Trophoblast cell (in vitro differentiated cells and primary cell): ENCODE measurements around the gene APOBEC3F.

Experiments used
- DNase-seq, 2 donors: peaks; one replicate each; pipeline ENCODE4 v3.0.0-alpha.2; 2016
- H2AFZ ChIP-seq: 2 replicates; pipeline ENCODE4 v1.6.1; 2013; ENCODE audit warnings: low read length, moderate library complexity, mild to moderate bottlenecking; ENCODE audit not compliant: insufficient read depth, poor library complexity
- H2AK5ac ChIP-seq: 2 replicates; pipeline ENCODE4 v1.6.1; 2013; ENCODE audit warnings: mild to moderate bottlenecking, low read length
- H2BK120ac ChIP-seq: 2 replicates; pipeline ENCODE4 v1.6.1; 2013; ENCODE audit warnings: low read length, mild to moderate bottlenecking, moderate library complexity; ENCODE audit not compliant: insufficient read depth, poor library complexity
- H2BK12ac ChIP-seq: 2 replicates; pipeline ENCODE4 v1.6.1; 2013; ENCODE audit warnings: mild to moderate bottlenecking, low read length, moderate library complexity
- H2BK5ac ChIP-seq: 2 replicates; pipeline ENCODE4 v1.6.1; 2013; ENCODE audit warnings: low read length, low read depth, moderate library complexity, mild to moderate bottlenecking; ENCODE audit not compliant: poor library complexity
- H3K14ac ChIP-seq: 2 replicates; pipeline ENCODE4 v1.6.1; 2013; ENCODE audit warnings: mild to moderate bottlenecking, low read length
- H3K18ac ChIP-seq: 2 replicates; pipeline ENCODE4 v1.6.1; 2013; ENCODE audit warnings: mild to moderate bottlenecking, low read length
- H3K23ac ChIP-seq: 2 replicates; pipeline ENCODE4 v1.6.1; 2013; ENCODE audit warnings: low read length
- H3K27ac ChIP-seq: 2 replicates; pipeline ENCODE4 v1.5.1; 2013; ENCODE audit warnings: low read depth, mild to moderate bottlenecking, inconsistent platforms, low read length, moderate library complexity
- H3K27me3 ChIP-seq: 2 replicates; pipeline ENCODE4 v1.6.1; 2013; ENCODE audit warnings: inconsistent platforms, mild to moderate bottlenecking, low read length, moderate library complexity; ENCODE audit not compliant: insufficient read depth
- H3K36me3 ChIP-seq, 2 experiments: 1 replicate in 1 of 2; 2 replicates in 1 of 2; pipeline ENCODE4 v1.6.1; 2013; ENCODE audit warnings: low read length in 2 of 2, mild to moderate bottlenecking in 2 of 2, moderate library complexity in 1 of 2; ENCODE audit not compliant: insufficient read depth in 2 of 2, control insufficient read depth in 1 of 2
- H3K4ac ChIP-seq: 2 replicates; pipeline ENCODE4 v1.6.1; 2013; ENCODE audit warnings: low read depth, mild to moderate bottlenecking, low read length, moderate library complexity
- H3K4me1 ChIP-seq, 2 experiments: 1 replicate in 1 of 2; 2 replicates in 1 of 2; pipeline ENCODE4 v1.6.1; 2013; ENCODE audit warnings: low read length in 2 of 2, mild to moderate bottlenecking in 2 of 2, moderate library complexity in 1 of 2; ENCODE audit not compliant: insufficient read depth in 2 of 2, control insufficient read depth in 1 of 2
- H3K4me2 ChIP-seq: 2 replicates; pipeline ENCODE4 v1.6.1; 2013; ENCODE audit warnings: inconsistent platforms, mild to moderate bottlenecking, low read length, moderate library complexity
- H3K4me3 ChIP-seq: 2 replicates; pipeline ENCODE4 v1.5.1; 2013; ENCODE audit warnings: mild to moderate bottlenecking, low read depth, low read length, inconsistent platforms
- H3K79me1 ChIP-seq: one replicate; pipeline ENCODE4 v1.6.1; 2013; ENCODE audit warnings: low read length
- H3K79me2 ChIP-seq: 2 replicates; pipeline ENCODE4 v1.6.1; 2013; ENCODE audit warnings: low read length, mild to moderate bottlenecking; ENCODE audit not compliant: control insufficient read depth, insufficient read depth, poor library complexity
- H3K9ac ChIP-seq: 2 replicates; pipeline ENCODE4 v1.6.1; 2013; ENCODE audit warnings: mild to moderate bottlenecking, low read length
- H3K9me3 ChIP-seq: 2 replicates; pipeline ENCODE4 v1.6.1; 2013; ENCODE audit warnings: low read depth, mild to moderate bottlenecking, control low read depth, inconsistent platforms, low read length; ENCODE audit not compliant: insufficient read depth
- H4K12ac ChIP-seq: 2 replicates; pipeline ENCODE4 v1.6.1; 2013; ENCODE audit warnings: low read depth, mild to moderate bottlenecking, low read length, moderate library complexity
- H4K8ac ChIP-seq: 2 replicates; pipeline ENCODE4 v1.6.1; 2013; ENCODE audit warnings: low read depth, mild to moderate bottlenecking, low read length, moderate library complexity
- H4K91ac ChIP-seq: one replicate; pipeline ENCODE4 v1.6.1; 2013; ENCODE audit warnings: low read depth, mild to moderate bottlenecking, low read length, moderate library complexity
- WGBS: extraction: QIAGEN DNeasy Blood & Tissue Kit; methylation state at CpG from one replicate; pipeline ENCODE4 v1.1.7; 2013; ENCODE audit warnings: missing lambda C conversion rate; ENCODE audit not compliant: insufficient read length, insufficient coverage; ENCODE audit errors: extremely low coverage; 5-methylcytosine and 5-hydroxymethylcytosine counted together

APOBEC3F gene

DNA sequence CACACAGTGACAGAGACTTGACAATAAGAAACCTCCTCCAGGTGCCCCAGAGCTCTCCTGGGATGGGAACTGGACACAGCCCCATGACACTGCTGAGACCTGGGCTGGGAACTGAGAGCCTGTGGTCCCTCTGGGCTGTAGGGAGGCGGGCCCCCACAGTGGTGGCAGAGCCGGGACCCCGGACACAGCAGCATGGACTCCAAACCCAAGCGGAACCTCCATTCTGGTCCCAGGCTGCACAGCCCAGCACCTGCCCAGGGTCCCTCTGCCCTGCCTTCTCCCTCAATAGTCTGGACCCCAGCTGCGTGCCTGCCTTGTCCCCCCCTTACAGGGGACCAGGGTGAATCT lies 48.0 kb downstream of the APOBEC3F start:
- H2BK120ac ChIP-seq: no peak overlapping the region
- no CpG with 5 or more reads among the region's 5 CpGs for WGBS
- H3K79me2 ChIP-seq: no peaks in the 10 kb centered on the region
- H3K9ac ChIP-seq: no peak overlapping the region
- no peak overlapping the region for H3K23ac ChIP-seq
- no peak overlapping the region for H3K27ac ChIP-seq
- no peaks in the 10 kb centered on the region for H3K27me3 ChIP-seq
- H2BK12ac ChIP-seq: no peak overlapping the region
- no peak for DNase-seq
- no peak overlapping the region for H4K91ac ChIP-seq
- no peak overlapping the region for H4K8ac ChIP-seq
- no peak overlapping the region for H3K18ac ChIP-seq
- no peak overlapping the region for H4K12ac ChIP-seq
- H3K14ac ChIP-seq: no peak overlapping the region
- no peaks in the 10 kb centered on the region for H3K36me3 ChIP-seq
- H3K4me2 ChIP-seq: no peak overlapping the region
- no peaks in the 10 kb centered on the region for H3K79me1 ChIP-seq
- H2BK5ac ChIP-seq: no peak overlapping the region
- no peak overlapping the region for H3K4ac ChIP-seq
- no peak overlapping the region for H3K4me3 ChIP-seq
- H2AFZ ChIP-seq: no peak overlapping the region
- no peak overlapping the region for H2AK5ac ChIP-seq
- H3K9me3 ChIP-seq: no peaks in the 10 kb centered on the region
- peaks cover 2 to 3% of the 10 kb centered on the region in 2 experiments for H3K4me1 ChIP-seq

GRCh38 chr22:39089928-39090327 lies 49.3 kb downstream of the APOBEC3F start:
- H3K4me3 ChIP-seq: no peak overlapping the region
- H2AFZ ChIP-seq: no peak overlapping the region
- WGBS: no CpG with 5 or more reads among the region's 6 CpGs
- no peaks in the 10 kb centered on the region for H3K9me3 ChIP-seq
- DNase-seq: no peak
- no peaks in the 10 kb centered on the region for H3K79me2 ChIP-seq
- peaks cover 2 to 3% of the 10 kb centered on the region in 2 experiments for H3K4me1 ChIP-seq
- H2BK5ac ChIP-seq: no peak overlapping the region
- no peak overlapping the region for H3K9ac ChIP-seq
- H4K12ac ChIP-seq: no peak overlapping the region
- no peak overlapping the region for H2BK120ac ChIP-seq
- H3K27ac ChIP-seq: no peak overlapping the region
- H2BK12ac ChIP-seq: no peak overlapping the region
- H2AK5ac ChIP-seq: no peak overlapping the region
- no peaks in the 10 kb centered on the region for H3K27me3 ChIP-seq
- H4K91ac ChIP-seq: no peak overlapping the region
- H3K36me3 ChIP-seq: no peaks in the 10 kb centered on the region
- H3K4ac ChIP-seq: no peak overlapping the region
- no peak overlapping the region for H3K18ac ChIP-seq
- no peak overlapping the region for H3K23ac ChIP-seq
- no peak overlapping the region for H3K4me2 ChIP-seq
- no peaks in the 10 kb centered on the region for H3K79me1 ChIP-seq
- no peak overlapping the region for H4K8ac ChIP-seq
- no peak overlapping the region for H3K14ac ChIP-seq

DNA sequence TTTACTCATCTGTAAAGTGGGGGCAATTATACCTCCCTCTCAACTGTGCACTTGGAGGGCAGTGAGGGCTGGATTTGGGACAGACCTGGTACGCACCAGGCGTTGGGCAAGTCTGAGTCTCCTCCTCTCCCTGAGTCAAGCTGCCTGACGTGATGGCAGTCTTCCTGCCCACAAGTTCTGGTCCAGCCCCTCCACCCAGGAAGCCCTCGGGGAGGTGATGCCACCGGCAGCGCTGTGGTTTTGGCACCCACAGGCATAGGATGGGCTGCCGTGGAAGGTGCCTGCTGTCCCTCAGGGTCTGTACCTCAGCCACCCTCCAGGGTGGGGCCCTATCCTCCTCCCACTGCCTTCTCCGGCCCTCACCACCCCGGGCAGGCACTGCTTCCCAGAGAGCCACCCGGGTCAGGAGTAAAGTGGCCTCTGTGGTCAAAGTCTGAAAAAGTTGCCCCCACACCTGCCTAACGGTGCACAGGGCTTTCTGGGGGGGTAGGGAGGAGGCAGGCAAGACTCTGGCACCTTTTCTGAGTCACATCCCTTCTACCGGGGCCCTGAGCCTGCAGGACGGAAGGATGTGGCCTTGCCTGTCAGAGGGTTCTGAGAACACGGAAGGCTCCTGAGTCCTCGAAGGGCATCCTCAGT lies 49.9 kb downstream of the APOBEC3F start:
- no peak overlapping the region for H3K23ac ChIP-seq
- no peak overlapping the region for H3K14ac ChIP-seq
- no peak overlapping the region for H4K91ac ChIP-seq
- no peaks in the 10 kb centered on the region for H3K27me3 ChIP-seq
- H3K4me3 ChIP-seq: no peak overlapping the region
- no peak overlapping the region for H3K4me2 ChIP-seq
- no peak overlapping the region for H2BK120ac ChIP-seq
- H3K4me1 ChIP-seq: peaks cover 2 to 3% of the 10 kb centered on the region in 2 experiments
- H3K4ac ChIP-seq: no peak overlapping the region
- H3K27ac ChIP-seq: no peak overlapping the region
- no peak overlapping the region for H2BK12ac ChIP-seq
- no peaks in the 10 kb centered on the region for H3K79me2 ChIP-seq
- H2AFZ ChIP-seq: no peak overlapping the region
- no peak overlapping the region for H2BK5ac ChIP-seq
- H4K8ac ChIP-seq: no peak overlapping the region
- H2AK5ac ChIP-seq: no peak overlapping the region
- no peak overlapping the region for H3K9ac ChIP-seq
- H4K12ac ChIP-seq: no peak overlapping the region
- no peaks in the 10 kb centered on the region for H3K36me3 ChIP-seq
- no peaks in the 10 kb centered on the region for H3K79me1 ChIP-seq
- WGBS: no CpG with 5 or more reads among the region's 15 CpGs
- H3K18ac ChIP-seq: no peak overlapping the region
- DNase-seq: no peak
- no peaks in the 10 kb centered on the region for H3K9me3 ChIP-seq

GRCh38 chr22:39091126-39092081 lies 50.7 kb downstream of the APOBEC3F start:
- Histone ChIP-seq H3K79me2 (no peaks in the 10 kb centered on the region), H3K23ac (no peak overlapping the region), H2AFZ (no peak overlapping the region), H3K9me3 (no peaks in the 10 kb centered on the region), H2BK12ac (no peak overlapping the region), H2AK5ac (no peak overlapping the region), H3K27ac (no peak overlapping the region), H4K12ac (no peak overlapping the region), H3K36me3 (no peaks in the 10 kb centered on the region), H4K91ac (no peak overlapping the region), H4K8ac (no peak overlapping the region), H3K4me2 (no peak overlapping the region), H2BK120ac (no peak overlapping the region), H3K27me3 (no peaks in the 10 kb centered on the region), H3K4me3 (no peak overlapping the region), H3K14ac (no peak overlapping the region), H3K18ac (no peak overlapping the region), H3K79me1 (no peaks in the 10 kb centered on the region), H3K4ac (no peak overlapping the region), H2BK5ac (no peak overlapping the region), H3K4me1 (peaks cover 2 to 3% of the 10 kb centered on the region in 2 experiments), H3K9ac (no peak overlapping the region)
- DNase-seq: no peak
- no CpG with 5 or more reads among the region's 23 CpGs for WGBS
